HL-60 (cell line): Measurements from ENCODE around the gene CD300LB.

Experiments used
- CTCF ChIP-seq: IDR thresholded peaks from one replicate; pipeline ENCODE4 v1.5.1; 2011; ENCODE audit warnings: low read length, control low read depth, inconsistent platforms; ENCODE audit not compliant: insufficient read depth
- GABPA ChIP-seq: IDR thresholded peaks from 2 replicates; pipeline ENCODE4 v1.6.1; 2012; ENCODE audit warnings: low read depth
- POLR2AphosphoS5 ChIP-seq: IDR thresholded peaks from 2 replicates; pipeline ENCODE4 v1.6.1; 2012; ENCODE audit warnings: low read depth
- REST ChIP-seq: IDR thresholded peaks from 2 replicates; pipeline ENCODE4 v1.6.1; 2012; ENCODE audit warnings: low read depth; ENCODE audit not compliant: insufficient replicate concordance
- SPI1 ChIP-seq: IDR thresholded peaks from 2 replicates; pipeline ENCODE4 v1.6.1; 2012; ENCODE audit warnings: low read depth, mild to moderate bottlenecking, borderline replicate concordance

GRCh38 chr17:74555427-74555940 is 24.2 kb upstream of the CD300LB start:
- no peak for TF ChIP-seq CTCF
- no peak for TF ChIP-seq POLR2AphosphoS5
- no peak for TF ChIP-seq REST
- TF ChIP-seq GABPA: no peak
- TF ChIP-seq SPI1: no peak
